Superior temporal gyrus (tissue), 1 donor: ENCODE measurements around the gene MRLN.
"Not testable (repeated sequence)": the region's sequence is repeated elsewhere in the genome, so short reads cannot be mapped to it uniquely, and the experiment has no call there.

ENCODE experiments used
- DNase-seq: peaks from one replicate; pipeline ENCODE4 v3.0.0-alpha.2; 2016; ENCODE audit errors: extremely low spot score

The MRLN gene

DNA sequence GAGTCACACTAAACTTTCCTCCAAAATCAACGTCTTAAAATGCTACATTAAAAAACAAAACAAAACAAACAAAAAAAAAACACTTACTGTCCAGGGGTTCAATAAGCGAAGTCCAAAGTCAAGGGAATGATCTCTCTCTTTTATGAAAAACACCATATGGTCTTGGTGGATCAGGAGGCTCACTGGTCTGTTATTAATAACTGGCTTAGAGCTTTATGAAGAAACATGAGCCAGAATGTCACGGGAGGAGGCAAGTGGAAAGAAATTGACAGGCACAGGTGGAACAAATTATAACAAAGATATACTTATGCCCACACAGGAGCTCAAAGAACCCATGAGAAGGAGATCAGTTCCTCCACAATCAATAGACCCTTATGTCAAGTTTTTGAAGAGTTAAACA, at the start of gene MRLN:
TSS of gene MRLN (minus strand) at position 189 of the 400 bp plus-strand sequence.
- no peak for DNase-seq

DNA sequence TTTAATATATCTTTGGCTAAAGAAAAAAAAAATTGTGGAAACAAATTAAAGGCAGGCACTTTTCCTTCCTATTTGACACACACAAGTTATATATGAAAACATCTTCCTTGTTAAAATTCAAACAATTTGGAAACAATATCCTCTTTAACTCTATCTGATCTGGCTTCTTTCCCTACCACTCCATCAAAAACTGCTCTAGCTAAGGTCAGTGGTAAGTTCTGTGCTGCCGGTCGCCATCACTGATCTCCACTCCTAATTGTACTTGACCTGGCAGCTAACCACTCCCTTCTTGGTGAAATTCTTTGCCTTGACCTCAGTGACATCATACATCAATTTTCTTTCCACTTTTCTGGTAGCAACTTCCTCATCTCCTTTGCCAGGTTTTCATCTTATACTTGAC, 47.9 kb upstream of the MRLN start:
- DNase-seq = no peak

DNA sequence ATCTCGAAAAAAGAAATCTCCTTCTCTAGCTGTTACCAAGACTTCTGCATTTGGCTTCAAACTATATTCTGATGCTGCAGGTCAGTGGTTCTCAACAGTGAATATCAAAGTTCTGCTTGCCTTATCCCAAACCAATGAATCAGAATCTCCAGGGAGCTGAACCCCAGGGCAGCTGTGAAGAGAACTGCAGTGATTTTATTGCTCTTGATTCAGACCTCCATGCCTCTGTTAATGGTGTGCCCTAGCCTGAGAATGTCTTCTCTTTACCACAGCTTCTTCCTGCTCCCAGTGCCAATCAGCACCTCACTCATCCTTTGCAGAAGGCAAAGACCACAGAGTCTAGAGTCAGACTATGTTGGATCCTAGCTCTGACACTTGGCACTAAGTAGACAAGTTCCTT, 46.2 kb upstream of the MRLN start:
- DNase-seq = no peak

DNA sequence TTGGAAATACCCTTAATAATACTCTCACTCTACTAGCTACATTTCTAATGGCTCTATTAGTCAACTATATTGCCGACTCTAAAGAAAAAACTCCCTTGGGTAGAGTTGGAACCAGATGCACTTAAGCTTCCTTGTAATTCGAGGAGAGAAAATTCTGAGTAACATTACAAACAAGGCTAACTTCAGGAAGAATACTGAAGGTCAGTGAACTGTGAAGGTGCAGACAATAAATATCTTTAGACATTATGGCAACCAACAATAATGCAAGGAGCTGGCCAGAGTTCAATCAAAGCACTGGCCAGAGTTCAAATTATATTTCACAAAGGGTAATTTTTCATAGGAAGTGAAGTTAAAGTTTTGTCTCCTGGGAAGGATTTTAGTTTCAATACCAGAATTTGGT, 40.7 kb upstream of the MRLN start:
- DNase-seq = no peak

DNA sequence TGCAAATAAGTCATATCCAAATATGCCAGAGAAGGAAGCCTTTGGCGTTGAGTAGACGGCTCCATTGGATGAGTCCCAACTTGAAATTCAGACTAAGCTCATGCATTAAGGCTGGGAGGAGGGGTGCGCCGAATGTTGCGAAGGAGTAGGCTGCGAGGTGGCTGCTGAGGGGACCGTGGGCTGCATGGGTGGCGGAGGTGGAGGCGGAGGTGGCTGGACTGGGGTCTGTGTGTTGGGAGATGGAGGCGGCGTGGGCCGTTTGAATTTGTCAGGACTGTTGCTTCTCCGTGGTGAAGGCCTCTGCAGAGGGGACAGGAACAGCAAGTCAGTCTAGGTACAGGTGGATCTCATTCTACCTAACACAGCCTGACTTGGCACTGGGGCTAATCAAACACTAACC, 39.6 kb upstream of the MRLN start:
- no peak for DNase-seq

DNA sequence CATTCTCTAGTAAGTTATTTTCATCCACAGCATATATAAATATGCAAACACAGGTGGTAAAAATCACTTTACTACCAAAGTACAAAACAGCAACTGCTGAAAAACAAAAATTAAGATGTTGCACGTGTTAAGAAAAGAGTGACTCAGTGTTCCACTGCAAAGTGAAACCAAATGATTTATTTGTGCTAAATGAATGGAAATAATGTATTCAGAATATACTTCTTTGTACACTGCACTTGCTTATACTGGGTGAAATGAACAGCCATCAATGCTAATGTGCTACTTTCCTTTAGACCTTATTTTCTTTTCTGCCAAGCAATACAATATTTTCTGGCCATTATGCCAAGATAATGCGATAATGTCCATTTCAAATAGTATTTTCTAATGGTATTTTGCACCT, 38.3 kb upstream of the MRLN start:
- DNase-seq = peak; percentile 5

DNA sequence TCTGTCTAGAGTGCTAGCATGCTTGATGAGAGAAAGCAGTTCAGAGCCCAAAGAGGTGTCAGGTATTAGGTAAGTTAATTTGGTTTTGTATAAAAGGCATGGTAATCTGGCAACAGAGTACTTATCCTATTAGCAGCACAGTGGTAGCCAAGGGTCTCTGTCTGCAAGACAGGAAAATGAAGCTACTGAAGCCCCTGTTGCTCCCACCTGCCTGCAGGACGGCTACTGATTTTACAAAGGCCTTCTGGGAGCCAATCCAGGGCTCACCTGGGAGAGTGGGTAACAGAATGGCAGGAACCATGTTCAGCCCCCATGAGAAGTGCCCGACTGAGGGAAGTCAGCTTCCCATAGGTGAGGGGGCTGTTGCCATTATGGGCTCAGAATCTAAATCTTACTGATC, 36.8 kb upstream of the MRLN start:
- not testable (repeated sequence) for DNase-seq

DNA sequence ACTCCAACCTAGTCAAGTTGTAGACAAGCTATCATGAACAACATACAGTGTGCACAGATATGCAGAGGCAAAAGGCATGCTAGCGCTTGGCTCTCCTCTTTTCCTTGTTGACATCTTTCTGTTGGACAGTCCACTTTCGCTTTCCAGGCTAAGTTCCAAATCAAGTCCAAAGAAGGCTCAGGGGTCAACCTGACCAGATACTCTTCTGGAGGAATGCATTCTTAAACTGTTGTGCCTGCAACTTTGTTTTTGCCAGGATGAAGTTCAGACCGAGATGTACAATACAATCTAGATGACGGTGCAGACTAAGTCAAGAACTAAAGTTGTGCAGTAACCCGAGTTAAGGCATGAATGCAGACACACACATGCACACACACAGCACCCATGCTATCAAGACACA, 35.7 kb upstream of the MRLN start:
- not testable (repeated sequence) for DNase-seq

DNA sequence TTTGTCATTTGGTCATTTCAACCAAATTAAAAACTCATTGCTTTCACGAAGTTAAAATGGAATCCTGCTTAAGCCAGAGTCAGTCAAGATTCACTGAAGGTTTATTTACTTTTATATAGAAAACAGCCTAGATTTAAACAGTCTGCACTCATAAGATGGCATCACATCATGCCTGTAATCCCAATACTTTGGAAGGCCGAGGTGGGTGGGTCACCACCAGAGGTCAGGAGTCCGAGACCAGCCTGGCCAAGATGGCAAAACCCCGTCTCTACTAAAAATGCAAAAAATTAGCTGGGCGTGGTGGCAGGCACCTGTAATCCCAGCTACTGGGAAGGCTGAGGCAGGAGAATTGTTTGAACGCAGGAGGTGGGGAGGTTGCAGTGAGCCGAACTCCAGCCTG, 33.8 kb upstream of the MRLN start:
- not testable (repeated sequence) for DNase-seq

DNA sequence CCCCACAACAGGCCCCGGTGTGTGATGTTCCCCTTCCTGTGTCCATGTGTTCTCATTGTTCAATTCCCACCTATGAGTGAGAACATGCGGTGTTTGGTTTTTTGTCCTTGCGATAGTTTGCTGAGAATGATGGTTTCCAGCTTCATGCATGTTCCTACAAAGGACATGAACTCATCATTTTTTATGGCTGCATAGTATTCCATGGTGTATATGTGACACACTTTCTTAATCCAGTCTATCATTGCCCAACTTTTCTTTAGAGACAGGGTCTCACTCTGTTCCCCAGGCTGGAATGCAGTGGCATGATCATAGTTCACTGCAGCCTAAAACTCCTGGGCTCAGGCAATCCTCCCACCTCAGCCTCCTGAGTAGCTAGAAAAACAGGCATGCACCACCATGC, 32.2 kb upstream of the MRLN start:
- DNase-seq = not testable (repeated sequence)

DNA sequence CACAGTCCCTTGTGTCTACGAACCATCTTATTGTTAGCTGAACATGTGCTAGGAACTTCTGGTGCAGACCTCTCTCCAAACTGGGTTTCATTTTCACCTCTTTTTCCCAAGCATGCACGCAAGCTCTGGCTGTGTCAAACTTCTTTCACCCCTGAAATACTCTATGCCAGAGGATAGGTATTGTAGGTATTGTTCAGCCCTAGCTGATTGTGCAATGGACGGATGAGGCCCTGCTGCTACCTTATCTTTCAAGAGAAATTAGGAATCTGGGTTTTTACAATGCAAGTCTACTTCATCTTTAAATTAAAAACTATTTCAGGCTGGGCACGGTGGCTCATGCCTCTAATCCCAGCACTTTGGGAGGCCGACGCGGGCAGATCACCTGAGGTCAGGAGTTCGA, 28.3 kb upstream of the MRLN start:
- DNase-seq = no peak

DNA sequence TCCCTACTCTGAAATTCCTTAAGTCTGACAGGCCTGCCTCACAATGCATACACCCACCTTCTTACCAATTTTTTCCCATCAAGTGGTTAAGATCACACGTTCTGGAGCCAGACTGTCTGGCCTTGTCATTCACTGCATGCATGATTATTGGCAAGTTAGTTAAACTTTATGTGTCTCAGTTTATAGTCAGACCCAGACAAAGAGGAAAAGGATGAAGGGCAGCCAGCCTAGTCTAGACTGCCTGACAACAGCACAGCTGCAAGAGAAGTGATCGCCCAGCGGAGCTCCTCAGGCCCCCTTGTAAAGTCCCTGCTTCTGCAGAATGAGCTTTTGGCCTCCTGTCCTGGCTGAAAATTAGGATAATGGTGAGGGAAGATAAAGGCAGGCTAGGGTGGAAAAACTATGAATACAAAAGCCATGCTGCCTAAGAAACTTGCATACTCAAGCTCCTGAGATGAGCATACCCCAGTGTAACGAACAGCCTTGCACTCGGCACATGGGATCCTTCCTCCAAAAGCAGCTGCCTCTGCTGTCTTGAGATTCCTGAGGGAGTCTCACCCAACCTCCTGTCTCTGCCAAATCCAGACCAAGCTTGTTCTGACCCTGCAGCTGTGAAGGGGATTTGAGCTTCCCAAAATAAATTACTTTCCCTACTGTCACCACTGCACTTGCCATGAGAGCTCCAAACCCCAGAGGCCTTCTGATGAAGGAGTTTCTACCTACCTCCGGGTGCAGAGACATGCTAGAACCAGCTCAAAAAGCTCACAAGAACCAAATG, 26.7 kb upstream of the MRLN start:
- DNase-seq = no peak

DNA sequence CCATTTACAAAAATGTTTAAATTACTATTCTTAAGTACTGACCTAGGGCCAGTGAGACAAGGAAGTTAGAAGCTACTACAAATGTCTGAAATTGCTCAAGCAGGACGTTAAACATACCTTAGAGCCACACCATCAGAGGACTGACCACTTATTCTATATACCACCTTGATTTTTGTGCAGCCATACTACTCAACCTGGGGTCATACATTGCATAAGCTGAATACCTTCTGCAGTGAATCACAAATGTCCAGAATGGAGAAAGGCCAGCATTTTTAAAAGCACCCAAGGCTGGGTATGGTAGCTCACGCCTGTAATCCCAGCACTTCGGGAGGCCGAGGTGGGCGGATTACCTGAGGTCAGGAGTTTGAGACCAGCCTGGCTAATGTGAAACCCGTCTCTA, 21.2 kb upstream of the MRLN start:
- no peak for DNase-seq

DNA sequence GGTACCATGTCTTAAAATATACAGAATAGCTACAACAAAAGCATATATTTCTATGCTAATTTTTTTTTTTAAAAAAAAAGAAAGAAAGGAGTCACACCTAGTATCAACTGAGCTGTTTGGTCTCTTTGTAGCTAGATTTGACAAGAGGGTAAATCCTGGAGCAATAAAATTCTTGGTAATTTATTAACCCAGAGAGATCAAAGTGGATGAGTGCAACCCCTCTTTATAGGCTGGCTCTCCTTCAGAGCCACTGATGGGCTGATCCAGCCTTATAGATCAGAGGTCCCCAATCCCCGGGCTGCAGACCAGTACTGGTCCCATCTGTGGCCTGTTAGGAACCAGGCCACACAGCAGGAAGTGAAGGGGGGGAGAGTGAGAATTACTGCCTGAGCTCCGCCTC, 19.8 kb upstream of the MRLN start:
- DNase-seq = no peak

DNA sequence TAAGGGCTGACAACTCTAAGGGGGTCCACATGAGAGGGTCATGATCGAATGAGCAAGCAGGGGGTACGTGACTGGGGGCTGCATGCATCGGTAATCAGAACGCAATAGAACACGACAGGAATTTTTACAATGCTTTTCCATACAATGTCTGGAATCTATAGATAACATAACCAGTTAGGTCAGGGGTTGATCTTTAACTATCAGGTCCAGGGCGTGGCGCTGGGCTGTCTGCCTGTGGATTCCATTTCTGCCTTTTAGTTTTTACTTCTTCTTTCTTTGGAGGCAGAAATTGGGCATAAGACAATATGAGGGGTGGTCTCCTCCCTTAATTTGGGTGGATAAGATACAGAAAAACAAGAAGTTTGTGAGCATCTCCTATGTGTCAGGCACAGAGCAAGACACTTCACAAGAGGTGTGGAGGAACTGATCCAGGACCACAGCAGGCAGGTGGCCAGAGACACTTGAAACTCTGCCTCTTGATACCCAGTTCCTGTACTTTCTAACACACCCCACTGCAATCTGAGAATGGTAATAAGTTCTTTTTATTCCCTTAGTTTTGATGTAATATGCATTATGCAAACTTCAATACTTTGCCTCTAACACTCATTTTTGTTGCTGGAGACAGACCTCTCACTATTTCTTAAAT, 18.0 kb upstream of the MRLN start:
- DNase-seq = no peak

DNA sequence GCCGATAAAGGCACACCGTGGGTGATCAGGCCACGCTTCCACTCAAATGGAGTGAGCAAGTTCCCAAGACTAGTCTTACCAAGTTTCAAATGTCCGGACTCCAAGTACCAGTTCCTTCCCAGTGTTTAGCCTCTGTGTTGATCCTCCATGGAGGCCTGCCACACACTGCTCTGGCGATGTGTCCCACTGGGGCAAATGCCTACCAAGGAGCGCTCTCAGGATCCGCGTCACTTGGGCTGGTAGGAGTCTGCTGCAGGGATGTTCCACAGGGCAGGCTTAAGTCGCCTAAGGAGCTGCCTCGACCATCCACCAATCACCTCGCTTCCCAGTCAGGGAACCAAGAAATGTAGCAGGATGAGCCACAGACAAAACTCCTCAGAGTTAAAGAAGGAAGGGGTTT, 17.4 kb upstream of the MRLN start:
- DNase-seq = no peak

DNA sequence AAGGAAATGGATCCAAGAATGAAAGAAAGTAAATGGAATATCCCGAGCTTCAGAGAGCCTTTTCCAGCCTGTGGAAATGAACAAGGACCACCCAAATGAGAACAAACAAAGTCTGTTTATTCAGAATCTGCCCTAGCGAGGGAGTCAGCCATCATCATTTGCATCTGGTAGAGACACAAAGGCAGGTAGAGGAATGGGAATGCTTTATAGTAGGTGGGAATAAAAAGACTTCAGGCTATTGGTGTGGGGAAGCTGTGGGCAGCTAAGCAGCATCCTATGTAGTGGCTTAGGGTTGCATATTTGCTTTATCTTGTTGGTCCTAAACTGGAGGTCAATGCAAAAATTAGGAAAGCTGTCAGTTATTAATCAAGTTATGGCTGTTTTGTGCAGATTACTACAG, 9.2 kb upstream of the MRLN start:
- no peak for DNase-seq

DNA sequence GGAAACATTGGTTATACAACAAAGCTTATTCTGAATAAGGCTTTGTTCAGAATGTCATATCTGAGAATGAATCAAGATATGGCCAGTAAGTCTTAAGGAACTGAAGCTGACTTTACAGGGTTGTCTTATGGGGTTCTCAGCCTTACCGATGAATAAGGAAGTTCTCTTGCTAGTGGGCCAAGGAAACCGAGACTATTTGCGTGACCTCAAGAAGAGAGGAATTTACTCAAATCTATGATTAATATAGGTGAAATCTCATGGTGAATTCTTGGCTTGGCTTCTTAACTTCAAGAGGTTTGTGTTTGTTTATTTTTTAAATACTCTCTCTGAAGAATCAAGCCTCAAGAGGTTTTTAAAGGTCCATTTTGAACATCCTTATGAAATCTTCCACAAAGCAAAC, 4.7 kb upstream of the MRLN start:
- DNase-seq = no peak

DNA sequence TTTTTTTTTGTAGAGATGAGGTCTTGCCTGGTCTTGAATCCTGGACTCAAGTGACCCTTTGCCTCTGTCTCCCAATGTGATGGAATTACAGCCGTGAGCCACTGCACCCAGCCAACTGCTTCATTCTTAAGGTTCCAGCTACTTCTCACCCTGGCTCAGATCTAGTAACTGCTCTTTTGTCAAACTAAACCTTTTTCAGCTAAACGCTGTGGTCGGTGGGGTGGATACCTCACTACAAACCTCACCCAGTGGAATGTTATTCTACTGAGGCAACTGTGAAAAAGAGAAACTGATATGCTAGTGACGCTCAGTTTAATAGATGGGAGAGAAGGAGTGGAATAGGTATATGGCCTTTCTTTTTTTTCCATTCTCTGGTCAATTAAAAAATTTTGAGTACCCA, 1.7 kb upstream of the MRLN start:
- DNase-seq = no peak

DNA sequence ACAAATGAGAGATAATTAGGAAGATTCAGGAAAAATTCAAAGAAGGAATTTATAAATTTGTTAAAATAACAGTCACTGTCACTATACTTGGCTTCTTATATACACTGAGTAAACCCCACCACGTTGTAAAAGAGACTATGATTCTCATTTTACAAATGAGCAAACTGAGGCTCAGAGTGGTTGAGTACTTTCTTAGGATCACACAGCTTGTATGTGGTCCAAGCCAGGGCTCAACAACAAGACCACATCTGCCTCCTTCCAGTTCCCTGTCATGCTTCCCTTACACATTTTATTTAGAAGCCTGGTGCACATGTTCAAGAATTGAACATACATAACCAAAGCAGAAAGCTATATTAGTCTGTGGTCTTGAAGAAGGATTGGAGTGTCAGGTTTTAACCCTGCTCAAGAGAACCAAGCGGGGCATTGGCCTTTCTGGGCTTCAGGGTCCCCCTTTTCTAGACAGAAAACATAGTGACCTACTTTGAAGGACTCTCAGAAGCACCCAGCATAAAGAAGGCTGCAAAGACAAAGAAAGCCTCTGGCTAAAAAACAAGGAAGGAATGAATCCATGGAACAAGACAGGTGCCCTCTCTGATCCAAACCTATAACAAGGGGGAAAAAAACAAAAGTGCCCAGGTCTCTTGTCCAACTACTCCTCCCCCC, 846 bp downstream of the MRLN start:
- DNase-seq = no peak

DNA sequence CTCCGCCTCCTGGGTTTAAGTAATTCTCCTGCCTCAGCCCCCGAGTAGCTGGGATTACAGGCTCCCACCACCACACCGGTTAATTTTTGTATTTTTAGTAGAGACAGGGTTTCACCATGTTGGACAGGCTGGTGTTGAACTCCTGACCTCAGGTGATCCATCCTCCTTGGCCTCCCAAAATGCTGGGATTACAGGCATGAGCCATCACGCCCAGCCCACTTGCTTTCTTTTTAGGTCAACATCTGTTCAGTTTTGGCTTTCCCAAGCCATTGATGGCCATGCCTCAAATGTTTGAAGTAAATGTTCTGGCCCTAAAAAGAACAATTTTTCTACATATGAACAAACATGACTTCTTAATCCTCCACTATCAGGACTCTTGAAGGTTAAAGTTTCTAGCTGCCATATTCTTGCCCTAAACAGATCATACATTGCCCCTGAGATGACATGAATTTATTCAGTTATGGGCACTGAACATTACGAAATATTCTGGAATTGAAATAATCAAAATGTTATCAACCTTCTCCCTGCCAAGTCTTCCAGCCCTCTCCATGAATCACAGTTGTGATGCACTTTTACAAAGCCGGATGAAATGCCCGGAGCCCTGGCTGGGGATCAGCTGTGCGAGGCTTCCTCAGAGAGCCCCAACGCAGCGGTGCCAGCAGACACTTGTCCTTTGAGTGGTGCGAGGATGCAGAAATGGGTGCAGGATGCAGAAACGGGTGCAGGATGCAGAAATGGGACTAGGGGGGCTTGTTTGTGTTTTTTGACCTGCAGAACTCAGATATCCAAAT, 2.9 kb downstream of the MRLN start:
- no peak for DNase-seq

DNA sequence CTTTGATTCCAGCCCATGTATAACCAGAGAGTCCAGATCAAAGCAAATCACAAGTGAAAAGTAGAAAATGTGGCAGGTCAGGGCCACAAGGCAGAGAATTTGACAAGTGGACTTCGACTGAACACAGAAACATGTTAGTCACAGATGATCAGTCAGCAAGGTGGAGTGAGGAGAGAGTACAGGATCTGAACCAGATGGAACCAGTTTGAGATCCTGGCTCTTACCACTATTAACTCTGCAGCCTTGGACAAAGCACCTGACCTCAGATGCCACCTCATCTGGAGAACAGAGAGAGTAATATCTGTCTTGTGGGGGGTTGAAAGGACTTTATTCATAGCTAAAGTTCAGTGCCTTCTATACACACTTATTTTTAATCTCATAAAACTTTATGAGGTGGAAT, 4.4 kb downstream of the MRLN start:
- DNase-seq = no peak
